Adrenal gland (tissue), 5 donors: ENCODE measurements around the gene SELENOK.

Experiments used
- CTCF ChIP-seq, 6 experiments: fragments of 450-650 bp in 4 of 6; fragments of 200-600 bp in 2 of 6; sonication (generic) in 1 of 6; IDR thresholded peaks; 1 replicate in 5 of 6; 2 replicates in 1 of 6; pipeline versions ENCODE4 v1.5.1 to v1.8.0; 2016 to 2021; ENCODE audit warnings: antibody characterized with exemption in 6 of 6, mild to moderate bottlenecking in 2 of 6, moderate library complexity in 1 of 6
- POLR2A ChIP-seq, 2 donors: fragments of 450-650 bp; IDR thresholded peaks; one replicate each; pipeline ENCODE4 v1.6.1; 2017; ENCODE audit warnings: antibody characterized with exemption in 2 of 2, mild to moderate bottlenecking in 2 of 2, moderate library complexity in 1 of 2
- donor health status: DM: no; HTN: no; CAD: no.

GRCh38 chr3:53856964-53857363 is 34.7 kb downstream of the SELENOK start:
- no peak for TF ChIP-seq CTCF (IDR thresholded peaks at IDR 0.05)
- no peak for TF ChIP-seq POLR2A (IDR thresholded peaks at IDR 0.05)
